NCI-H1694 treated with DMSO at 0.1 percent for 48 hours (cell line): ENCODE measurements around the gene ZNF446.
"Not testable (repeated sequence)": the region's sequence is repeated elsewhere in the genome, so short reads cannot be mapped to it uniquely, and the experiment has no call there.

Source experiments
- DNase-seq: peaks from one replicate; lab custom pipeline; 2025; lab: John Stamatoyannopoulos, UW

Gene ZNF446

GRCh38 chr19:58500242-58500641 is 24.1 kb downstream of the ZNF446 start:
- no peak for DNase-seq

GRCh38 chr19:58507602-58508223 is 31.6 kb downstream of the ZNF446 start:
- DNase-seq = not testable (repeated sequence)

GRCh38 chr19:58509731-58510083 is 33.6 kb downstream of the ZNF446 start:
- no peak for DNase-seq

- no peak for DNase-seq
These were observed 34.1 kb downstream of the ZNF446 start for GRCh38 chr19:58510084-58510862.

GRCh38 chr19:58511353-58512208 is 35.4 kb downstream of the ZNF446 start, which contains the start of gene SLC27A5:
Gene SLC27A5, minus strand, starts transcription at chr19:58511992. Its CDS starts 37 bp downstream, at chr19:58511955.
- DNase-seq = no peak

GRCh38 chr19:58513213-58513693 is 37.1 kb downstream of the ZNF446 start:
- DNase-seq = no peak

GRCh38 chr19:58513694-58514563 is 37.8 kb downstream of the ZNF446 start:
- peak; percentile 92 for DNase-seq

- no peak for DNase-seq
These were observed 38.4 kb downstream of the ZNF446 start for GRCh38 chr19:58514564-58515022.

GRCh38 chr19:58515259-58515658 is 39.1 kb downstream of the ZNF446 start:
- DNase-seq = no peak

- no peak for DNase-seq
These were observed 40.2 kb downstream of the ZNF446 start for GRCh38 chr19:58516246-58516836.

GRCh38 chr19:58516964-58517833 is 41.0 kb downstream of the ZNF446 start:
- no peak for DNase-seq

GRCh38 chr19:58518256-58519086 is 42.3 kb downstream of the ZNF446 start:
- no peak for DNase-seq

- DNase-seq = peak; percentile 69
These were observed 42.9 kb downstream of the ZNF446 start for GRCh38 chr19:58519087-58519354.

GRCh38 chr19:58519355-58520256 is 43.5 kb downstream of the ZNF446 start, which contains the start of gene ZBTB45:
Gene ZBTB45, minus strand, starts transcription at chr19:58519810. Its CDS starts 2,137 bp downstream, at chr19:58517673.
- peak; percentile 98 for DNase-seq

- no peak for DNase-seq
These were observed 44.1 kb downstream of the ZNF446 start for GRCh38 chr19:58520257-58520599.

GRCh38 chr19:58521651-58522050 is 45.5 kb downstream of the ZNF446 start:
- no peak for DNase-seq

- DNase-seq = no peak
These were observed 46.6 kb downstream of the ZNF446 start for GRCh38 chr19:58522709-58523108.

- DNase-seq = no peak
These were observed 53.3 kb downstream of the ZNF446 start for GRCh38 chr19:58529405-58529804.
